HG02885 (cell line): ENCODE measurements around the gene FUT8.

Experiments
- ATAC-seq: cut with Tn5 transposase; IDR thresholded peaks from one replicate; pipeline ENCODE4 v1.9.1; 2021; ENCODE audit warnings: mild to moderate bottlenecking; ENCODE audit not compliant: unreplicated experiment, poor library complexity

Gene FUT8

GRCh38 chr14:65485516-65485915 lies 73.0 kb downstream of the FUT8 start:
- ATAC-seq = no peak

GRCh38 chr14:65486863-65487262 lies 74.3 kb downstream of the FUT8 start:
- no peak for ATAC-seq

DNA sequence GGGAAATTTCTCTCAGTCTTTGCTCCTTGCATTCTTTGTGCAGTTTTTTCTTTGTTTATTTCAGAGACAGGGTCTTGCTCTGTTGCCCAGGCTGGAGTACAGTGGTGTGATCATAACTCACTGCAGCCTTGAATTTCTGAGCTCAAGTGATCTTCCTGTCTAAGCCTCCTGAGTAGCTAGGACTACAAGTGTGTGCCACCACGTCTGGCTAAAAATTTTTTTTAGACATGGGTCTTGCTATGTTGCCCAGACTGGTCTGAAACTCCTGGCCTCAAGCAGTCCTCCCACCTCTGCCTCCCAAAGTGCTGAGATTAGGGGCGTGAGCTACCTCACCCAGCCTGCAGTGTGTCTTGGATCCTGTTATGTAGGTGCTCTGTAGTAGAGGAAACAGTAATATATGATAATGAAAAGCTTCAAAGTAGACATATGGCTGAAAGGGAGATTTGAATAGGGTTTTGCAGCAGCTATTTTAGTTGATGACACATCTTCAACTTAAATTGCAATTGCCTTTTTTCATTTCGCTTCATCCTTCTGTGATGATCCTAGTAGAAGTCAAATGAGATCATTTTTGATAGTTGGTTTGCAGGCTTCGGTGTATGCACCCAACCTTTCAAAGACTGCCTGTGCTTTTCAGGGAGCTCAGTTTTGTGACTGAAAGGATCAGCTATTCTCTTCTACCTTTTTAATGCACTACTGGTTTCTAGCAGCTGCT lies 75.4 kb downstream of the FUT8 start:
- no peak for ATAC-seq

- no peak for ATAC-seq
Observed at GRCh38 chr14:65491274-65491673, 78.7 kb downstream of the FUT8 start.

DNA sequence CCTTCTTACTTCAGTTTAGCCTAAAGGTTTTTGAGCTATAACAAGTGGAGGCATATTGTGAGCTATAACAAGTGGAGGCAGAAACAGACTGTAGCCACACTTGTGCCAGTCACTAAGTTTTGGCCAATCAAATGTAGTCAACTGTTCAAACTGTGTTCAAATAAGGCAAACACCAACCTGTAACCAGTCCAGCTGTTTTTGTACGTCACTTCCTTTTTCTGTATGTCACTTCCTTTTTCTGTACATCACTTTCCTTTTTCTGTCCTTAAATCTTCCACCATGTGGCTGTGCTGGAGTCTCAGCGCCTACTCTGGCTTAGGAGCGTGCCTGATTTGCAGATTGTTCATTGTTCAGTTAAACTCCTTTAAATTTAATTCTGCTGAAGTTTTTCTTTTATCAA lies 79.7 kb downstream of the FUT8 start:
- ATAC-seq = no peak

GRCh38 chr14:65495196-65495595 lies 82.7 kb downstream of the FUT8 start:
- ATAC-seq = no peak

GRCh38 chr14:65496178-65496993 lies 83.9 kb downstream of the FUT8 start:
- no peak for ATAC-seq

DNA sequence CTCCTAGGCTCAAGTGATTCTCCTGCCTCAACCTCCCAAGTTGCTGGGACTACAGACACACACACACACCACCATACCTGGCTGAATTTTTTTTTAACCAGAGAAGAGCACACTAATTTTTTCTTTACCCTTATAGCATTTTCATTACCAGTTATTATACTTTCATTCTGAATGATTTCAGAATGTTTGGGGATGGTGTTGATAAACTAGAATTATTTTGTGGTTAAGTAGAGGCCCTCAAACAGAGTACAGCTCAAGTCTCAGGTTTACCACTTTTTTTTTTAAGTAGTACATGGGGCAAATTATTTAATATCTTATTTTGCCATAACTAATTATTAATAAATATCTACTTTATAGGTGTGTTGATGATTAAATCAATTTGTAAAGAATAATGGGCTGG lies 86.6 kb downstream of the FUT8 start:
- ATAC-seq = no peak

- no peak for ATAC-seq
Observed at GRCh38 chr14:65500075-65500474, 87.5 kb downstream of the FUT8 start.

GRCh38 chr14:65501328-65501727 lies 88.8 kb downstream of the FUT8 start:
- no peak for ATAC-seq

DNA sequence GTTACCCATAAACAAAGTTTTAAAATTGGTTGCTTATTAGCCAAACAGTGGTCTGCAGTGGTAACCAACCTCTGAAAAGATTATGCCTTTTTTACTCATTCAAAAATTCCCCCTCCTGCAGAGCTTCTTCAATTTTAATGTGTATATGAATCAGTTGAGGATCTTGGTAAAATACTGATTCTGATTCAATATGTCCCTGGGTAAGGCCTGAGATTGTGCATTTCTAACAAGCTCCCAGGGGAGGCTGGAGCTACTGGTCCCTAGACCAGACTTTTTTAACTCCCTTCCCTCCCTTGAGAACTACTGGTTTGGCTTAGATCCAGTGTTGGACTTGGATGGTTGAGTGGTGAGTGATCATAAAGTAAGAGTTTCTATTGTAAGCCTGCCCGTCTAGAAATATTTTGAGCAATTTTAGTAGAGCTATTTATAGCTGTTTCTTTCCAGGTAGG lies 90.2 kb downstream of the FUT8 start:
- ATAC-seq = no peak

- no peak for ATAC-seq
Observed at GRCh38 chr14:65503771-65504170, 91.2 kb downstream of the FUT8 start.

GRCh38 chr14:65506801-65507200 lies 94.3 kb downstream of the FUT8 start:
- no peak for ATAC-seq

DNA sequence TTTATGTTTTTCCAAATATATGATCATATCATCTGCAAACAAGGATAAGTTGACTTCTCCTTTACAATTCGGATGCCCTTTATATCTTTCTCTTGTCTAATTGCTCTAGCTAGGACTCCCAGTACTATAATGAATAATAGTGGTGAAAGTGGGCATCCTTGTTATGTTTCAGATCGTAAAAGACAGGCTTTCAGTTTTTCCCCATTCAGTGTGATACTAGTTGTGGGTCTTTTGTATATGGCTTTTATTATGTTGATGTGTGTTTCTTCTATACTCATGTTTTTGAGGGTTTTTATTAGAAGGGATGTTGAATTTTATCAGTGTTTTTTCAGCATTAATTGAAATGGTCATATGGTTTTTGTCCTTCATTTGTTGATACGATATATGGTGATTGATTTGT lies 97.3 kb downstream of the FUT8 start:
- ATAC-seq = no peak

DNA sequence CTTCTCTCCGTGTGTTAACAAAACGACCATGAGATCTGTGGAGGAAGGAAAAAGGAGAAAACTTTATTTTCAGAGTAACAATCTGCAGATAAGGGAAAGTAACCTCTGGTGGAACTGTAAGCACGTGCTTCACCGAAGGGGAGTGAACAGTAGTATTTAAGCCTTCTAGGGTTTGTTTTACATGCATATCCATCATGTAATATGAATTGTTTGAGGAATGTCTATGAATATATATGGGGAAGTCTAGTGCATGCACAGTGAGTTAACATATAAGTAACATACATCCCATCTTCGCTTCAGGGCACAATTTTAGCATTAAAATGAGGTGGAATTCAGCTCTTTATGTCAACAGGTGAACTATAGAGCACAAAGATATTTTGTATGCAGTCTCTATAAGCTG lies 101.1 kb downstream of the FUT8 start:
- no peak for ATAC-seq

DNA sequence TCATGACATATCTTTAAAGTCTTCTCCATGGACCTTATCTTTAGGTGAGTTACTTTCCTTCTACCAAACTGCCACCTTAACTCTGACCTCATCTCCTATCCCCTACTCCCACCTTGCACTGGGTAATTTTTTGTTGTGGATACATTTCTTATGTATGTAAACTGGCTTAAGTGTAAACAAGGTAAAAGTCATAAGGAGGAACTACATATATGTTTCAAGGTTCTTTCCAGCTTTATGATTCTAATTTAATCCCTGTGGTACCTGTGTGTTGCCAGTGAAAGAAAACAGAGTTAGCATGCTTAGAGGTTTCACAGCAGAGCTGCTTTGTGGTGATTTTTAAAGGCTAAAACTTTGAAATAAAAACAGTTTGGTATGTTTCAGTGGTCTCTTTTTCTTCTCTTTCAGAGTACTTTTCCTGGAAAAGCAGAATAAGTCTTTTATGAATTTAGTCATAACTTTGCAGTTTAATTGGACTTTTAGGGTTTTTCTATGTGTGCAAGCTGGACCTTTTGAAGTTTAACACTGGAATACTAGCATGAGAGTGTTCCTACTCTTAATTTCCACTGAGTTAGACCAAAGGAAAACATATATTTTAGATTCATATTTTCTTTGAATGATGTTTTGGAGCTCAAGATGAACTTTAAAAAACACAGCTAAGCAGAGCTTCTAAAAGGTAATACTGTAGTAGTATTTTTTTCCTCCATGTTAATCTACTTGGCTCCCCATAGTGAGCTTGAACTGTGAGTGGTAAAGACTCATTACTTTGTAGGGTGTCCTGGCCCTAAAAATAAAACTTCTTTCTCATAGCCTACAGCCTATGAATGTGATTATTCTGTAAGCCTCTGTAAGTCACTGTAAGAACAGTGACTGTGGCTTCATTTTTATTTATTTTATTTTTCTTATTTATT lies 105.4 kb downstream of the FUT8 start:
- ATAC-seq = no peak

- no peak for ATAC-seq
Observed at GRCh38 chr14:65528069-65528468, 115.5 kb downstream of the FUT8 start.

DNA sequence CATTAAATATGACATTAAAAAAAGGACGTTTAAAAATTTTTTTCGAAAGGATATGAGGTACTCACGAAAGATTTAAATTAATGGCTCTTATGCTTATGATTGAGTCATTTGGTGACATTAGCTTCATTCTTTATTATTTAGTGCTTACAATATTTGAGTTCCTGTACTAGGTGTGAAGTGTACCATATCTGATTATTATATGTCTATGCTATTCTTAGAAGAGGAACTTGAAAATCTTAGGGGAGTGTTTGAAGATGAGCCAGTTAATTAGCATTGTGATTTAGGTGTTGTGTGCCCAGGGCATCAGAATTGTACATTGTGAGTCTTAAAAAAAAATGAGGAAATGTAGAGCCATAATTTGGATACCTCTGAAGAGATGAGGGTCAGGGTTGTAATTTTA lies 118.6 kb downstream of the FUT8 start:
- no peak for ATAC-seq

DNA sequence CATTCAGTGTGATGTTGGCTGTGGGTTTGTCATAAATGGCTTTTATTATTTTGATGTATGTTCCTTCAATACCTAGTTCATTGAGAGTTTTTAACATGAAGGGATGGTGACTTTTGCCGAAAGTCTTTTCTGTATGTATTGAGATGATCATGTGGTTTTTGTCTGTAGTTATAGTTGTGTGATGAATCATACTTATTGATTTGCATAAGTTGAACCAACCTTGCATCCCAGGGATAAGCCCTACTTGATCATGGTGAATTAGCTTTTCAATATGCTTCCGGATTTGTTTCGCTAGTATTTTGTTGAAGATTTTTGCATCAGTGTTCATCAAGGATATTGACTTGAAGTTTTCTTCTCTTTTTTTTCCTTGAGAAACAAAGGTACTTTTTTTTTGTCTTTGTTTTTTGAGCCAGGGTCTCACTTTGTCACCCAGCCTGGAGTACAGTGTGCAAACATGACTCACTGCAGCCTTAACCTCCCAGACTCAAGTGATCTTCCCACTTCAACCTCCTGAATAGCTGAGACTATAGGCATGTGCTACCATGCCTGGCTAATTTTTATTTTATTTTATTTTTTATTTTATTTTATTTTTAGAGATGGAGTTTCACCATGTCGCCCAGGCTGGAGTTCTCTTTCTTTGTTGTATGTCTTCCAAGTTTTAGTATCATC lies 121.3 kb downstream of the FUT8 start:
- ATAC-seq = no peak

- no peak for ATAC-seq
Observed at GRCh38 chr14:65536781-65537423, 124.4 kb downstream of the FUT8 start.
